GM10266 (cell line): ENCODE results near the gene FILIP1.

Experiments used
- DNase-seq: peaks from one replicate; pipeline ENCODE4 v3.0.0; 2012; ENCODE audit errors: extremely low spot score
- TF ChIP-seq, protein P1 (sequence below): IDR thresholded peaks from 2 replicates; pipeline ENCODE4 v1.5.1; 2012; ENCODE audit warnings: mild to moderate bottlenecking, low read depth; ENCODE audit not compliant: control insufficient read depth, insufficient read depth; ENCODE audit errors: missing control alignments

The FILIP1 gene

DNA sequence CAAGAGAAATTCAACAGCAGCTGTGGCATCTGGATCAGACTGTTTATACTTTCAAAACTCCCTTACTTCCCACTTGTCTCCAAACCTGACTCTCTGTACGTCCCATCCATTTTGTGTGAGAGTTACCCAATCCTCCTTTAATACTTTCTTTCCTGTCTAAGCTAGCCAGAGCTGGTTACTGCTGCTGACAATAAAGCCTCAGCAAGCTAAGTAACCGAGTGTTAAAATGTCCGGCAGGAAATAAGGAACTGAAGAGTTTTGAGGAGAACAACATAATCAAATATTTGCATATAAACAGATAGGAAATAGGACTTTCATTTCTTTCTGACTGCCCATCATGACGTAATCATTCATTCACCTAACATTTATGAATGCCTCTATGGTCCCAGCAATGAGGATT lies 220.6 kb downstream of the FILIP1 start:
- no peak for DNase-seq
- TF ChIP-seq, protein P1, sequence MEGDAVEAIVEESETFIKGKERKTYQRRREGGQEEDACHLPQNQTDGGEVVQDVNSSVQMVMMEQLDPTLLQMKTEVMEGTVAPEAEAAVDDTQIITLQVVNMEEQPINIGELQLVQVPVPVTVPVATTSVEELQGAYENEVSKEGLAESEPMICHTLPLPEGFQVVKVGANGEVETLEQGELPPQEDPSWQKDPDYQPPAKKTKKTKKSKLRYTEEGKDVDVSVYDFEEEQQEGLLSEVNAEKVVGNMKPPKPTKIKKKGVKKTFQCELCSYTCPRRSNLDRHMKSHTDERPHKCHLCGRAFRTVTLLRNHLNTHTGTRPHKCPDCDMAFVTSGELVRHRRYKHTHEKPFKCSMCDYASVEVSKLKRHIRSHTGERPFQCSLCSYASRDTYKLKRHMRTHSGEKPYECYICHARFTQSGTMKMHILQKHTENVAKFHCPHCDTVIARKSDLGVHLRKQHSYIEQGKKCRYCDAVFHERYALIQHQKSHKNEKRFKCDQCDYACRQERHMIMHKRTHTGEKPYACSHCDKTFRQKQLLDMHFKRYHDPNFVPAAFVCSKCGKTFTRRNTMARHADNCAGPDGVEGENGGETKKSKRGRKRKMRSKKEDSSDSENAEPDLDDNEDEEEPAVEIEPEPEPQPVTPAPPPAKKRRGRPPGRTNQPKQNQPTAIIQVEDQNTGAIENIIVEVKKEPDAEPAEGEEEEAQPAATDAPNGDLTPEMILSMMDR, result no peak

DNA sequence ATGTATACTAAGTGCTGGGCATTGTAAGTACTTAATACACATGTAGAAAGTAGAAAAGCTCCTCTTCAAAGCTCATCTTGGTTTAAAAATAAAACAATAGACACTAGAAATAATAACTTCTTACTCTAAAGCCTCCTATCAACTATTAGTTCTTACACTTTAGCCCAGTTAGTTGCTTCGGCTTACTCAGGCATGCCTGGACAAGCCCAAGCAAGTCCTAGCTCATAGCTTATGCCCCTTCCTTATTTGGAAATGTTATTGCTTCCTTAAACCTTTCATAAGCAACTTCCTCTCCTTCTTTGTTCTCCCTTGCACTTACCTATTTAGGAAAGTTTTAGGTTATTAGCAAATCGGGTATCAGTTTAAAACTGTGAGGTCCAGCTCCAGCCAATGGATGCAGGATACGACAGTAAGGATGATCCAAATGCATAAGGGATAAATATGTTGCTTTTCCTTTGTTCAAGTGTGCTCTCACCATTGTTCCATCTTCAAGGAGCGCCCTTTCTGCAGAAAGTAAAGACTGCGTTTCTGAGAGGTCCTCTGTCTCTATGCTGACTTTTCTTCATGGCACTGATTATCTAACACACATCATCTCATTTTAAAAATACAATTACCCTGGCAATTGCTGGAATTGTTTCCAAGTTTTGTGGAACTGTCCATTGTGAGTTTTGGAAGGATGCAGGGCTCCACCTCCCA lies 221.3 kb downstream of the FILIP1 start:
- DNase-seq, result no peak
- TF ChIP-seq, protein P1, result no peak

DNA sequence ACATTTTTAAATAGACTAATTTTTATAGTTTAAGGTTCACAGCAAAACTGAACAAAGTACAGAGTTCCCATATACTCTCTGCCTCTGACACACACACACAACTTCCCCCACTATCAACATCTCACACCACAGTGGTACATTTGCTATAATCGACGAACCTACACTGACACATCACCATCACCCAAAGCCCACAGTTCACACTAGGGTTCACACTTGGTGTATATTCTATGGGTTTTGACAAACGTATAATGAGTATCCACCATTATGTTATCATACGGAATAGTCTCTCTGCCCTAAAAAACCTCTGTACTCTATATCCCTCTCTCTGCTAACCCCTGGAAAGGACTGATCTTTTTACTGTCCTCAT lies 224.6 kb downstream of the FILIP1 start:
- DNase-seq, result no peak
- TF ChIP-seq, protein P1, result no peak

DNA sequence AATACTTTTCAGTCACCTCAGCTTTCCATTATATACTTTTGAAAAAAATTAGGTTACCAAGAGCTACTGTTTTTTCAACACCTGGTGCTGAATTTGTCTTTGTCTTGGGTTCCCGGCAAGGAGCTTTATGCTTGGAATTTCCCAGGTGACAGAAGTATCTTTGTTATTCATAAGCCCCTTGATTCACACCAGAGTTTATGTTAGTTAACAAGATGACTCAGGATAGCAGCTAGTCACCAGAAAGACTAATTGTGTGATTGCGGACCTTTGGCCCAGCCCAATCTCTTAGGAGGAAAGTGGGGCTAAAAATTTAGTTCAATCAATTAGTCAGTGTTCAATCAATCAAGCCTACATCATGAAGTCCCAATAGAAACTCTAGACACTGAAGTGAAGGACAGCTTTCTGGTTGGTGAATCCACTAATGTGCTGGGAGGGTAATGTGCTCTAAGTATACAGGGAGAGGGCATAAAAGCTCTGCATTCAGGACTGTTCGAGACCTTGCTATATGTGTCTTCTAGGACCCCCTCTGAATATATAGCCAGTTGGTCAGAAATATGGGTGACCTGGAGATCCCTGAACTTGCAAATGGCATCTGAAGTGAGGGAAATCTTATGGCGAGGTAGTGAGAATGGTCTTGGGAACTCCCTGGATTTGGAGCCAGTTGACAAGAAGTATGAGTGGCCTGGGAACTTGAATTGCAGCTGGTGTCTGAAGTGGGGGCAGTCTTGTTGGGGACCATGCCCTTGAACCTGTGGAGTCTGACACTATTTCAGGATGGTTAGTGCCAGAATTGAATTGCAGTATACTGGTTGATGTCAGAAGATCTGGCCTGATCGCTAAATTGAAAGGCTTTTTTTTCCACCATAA lies 225.2 kb downstream of the FILIP1 start:
- TF ChIP-seq, protein P1, result no peak
- no peak for DNase-seq

DNA sequence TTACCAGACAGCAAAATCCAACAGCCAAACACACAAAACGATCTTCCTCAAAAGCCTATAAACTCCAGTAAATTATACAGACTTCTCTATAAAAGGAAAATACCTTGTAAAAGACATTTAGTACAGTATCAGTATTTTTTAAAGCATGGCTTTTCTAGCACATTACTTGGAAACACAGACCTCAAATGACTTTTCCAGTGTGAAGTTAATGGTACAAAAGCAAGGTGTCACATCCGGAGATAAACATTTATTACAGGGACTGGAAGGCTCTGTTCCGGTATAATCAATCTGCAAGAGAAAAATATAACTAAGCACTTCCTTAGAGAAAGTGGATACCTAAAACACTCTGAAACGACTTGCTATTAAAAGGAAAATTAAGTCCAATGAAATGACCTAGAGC lies 226.1 kb downstream of the FILIP1 start:
- TF ChIP-seq, protein P1, result no peak
- DNase-seq, result no peak

DNA sequence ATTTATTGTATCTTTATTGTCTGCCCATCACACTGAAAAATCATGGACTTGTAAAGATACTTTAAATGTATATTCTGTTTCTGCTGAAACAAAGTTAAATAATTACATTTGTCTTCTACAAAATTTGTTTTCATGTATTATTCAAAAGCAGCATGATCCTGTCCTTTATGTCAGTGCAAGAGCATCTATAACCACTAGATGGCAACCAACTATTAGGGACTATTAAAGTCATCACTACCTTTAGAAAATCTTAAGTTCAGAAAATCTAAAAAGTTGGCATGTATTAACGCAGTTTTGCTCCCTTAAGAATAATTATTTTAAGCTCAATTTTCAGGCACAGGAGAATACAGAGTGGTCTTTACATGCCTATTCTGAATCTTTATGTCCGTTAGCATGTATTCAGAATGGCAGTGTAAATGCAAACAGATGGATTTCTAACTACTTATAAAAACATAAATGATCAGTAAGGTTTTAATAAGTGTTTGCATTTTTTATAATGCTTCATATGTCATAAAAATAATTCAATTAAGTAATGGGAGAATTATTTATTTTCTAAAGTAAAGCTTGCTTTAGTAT lies 226.8 kb downstream of the FILIP1 start:
- DNase-seq, result no peak
- TF ChIP-seq, protein P1, result peak; percentile 77

DNA sequence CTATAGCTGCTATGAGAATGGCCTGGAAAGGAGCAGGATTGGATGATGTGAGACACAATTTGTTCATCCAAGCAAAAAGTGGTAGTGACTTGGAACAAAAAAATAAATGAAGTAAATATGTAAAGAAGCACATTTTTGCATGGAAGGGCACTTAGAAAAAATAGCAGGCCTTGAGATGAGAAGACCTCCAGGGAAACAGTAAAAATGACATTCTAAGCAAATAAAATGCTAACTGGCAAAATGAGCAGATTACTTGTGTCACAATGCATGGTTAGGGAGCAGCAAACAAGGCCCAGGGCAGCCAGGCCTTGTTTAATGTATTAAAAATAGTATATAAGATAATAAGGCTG lies 230.2 kb downstream of the FILIP1 start:
- no peak for DNase-seq
- TF ChIP-seq, protein P1, result no peak
